Measurements from ENCODE around the gene PLSCR1. TPM values are rescaled to one million over a fixed set of nuclear protein-coding genes. Genes with fewer than 3 reads are reported as not detected.

The PLSCR1 gene
- total RNA-seq, 1 experiment from 2014 or later, result 58.1 TPM

- Mint-ChIP-seq H3K27ac (no peak overlapping the region), H3K9me3 (no peaks in the 10 kb centered on the region), H3K4me1 (peaks cover 25% of the 10 kb centered on the region), H3K27me3 (ENCODE audit: low read depth) (no peaks in the 10 kb centered on the region), H3K36me3 (no peaks in the 10 kb centered on the region), H3K4me3 (no peak overlapping the region)
- TF ChIP-seq SMAD4 (CRISPR knock-in tag; IDR thresholded peaks at IDR 0.05) (no peak), PREB (CRISPR knock-in tag; IDR thresholded peaks at IDR 0.05; ENCODE audit: borderline replicate concordance) (no peak), SMAD3 (CRISPR knock-in tag; IDR thresholded peaks at IDR 0.05; ENCODE audit: borderline replicate concordance) (no peak), MYBL2 (CRISPR knock-in tag; IDR thresholded peaks at IDR 0.05) (no peak), MXD4 (CRISPR knock-in tag; IDR thresholded peaks at IDR 0.05; ENCODE audit: borderline replicate concordance) (no peak), ESRRA (CRISPR knock-in tag; IDR thresholded peaks at IDR 0.05; ENCODE audit: borderline replicate concordance) (no peak), NFE2L1 (CRISPR knock-in tag; IDR thresholded peaks at IDR 0.05) (no peak), FOXP1 (CRISPR knock-in tag; IDR thresholded peaks at IDR 0.05; ENCODE audit: borderline replicate concordance) (no peak)
- TF ChIP-seq, protein P1, sequence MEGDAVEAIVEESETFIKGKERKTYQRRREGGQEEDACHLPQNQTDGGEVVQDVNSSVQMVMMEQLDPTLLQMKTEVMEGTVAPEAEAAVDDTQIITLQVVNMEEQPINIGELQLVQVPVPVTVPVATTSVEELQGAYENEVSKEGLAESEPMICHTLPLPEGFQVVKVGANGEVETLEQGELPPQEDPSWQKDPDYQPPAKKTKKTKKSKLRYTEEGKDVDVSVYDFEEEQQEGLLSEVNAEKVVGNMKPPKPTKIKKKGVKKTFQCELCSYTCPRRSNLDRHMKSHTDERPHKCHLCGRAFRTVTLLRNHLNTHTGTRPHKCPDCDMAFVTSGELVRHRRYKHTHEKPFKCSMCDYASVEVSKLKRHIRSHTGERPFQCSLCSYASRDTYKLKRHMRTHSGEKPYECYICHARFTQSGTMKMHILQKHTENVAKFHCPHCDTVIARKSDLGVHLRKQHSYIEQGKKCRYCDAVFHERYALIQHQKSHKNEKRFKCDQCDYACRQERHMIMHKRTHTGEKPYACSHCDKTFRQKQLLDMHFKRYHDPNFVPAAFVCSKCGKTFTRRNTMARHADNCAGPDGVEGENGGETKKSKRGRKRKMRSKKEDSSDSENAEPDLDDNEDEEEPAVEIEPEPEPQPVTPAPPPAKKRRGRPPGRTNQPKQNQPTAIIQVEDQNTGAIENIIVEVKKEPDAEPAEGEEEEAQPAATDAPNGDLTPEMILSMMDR (IDR thresholded peaks at IDR 0.05), result no peak
- DNase-seq (ENCODE audit: low spot score) (no peak), ATAC-seq (no peak)
- CTCF ChIA-PET, result interaction anchor here (0.6 to 1.5 kb wide), 5 partner anchors 10 to 525 kb away, joined by 3 to 8 read pairs (median 3); no protein-coding TSS in a partner anchor
- POLR2A ChIA-PET, result no interaction called here
Observed at GRCh38 chr3:146589899-146590508, 45.6 kb upstream of the PLSCR1 start.

GRCh38 chr3:146585156-146585555 lies 40.7 kb upstream of the PLSCR1 start:
- peaks cover 36% of the 10 kb centered on the region for H3K9me3 Mint-ChIP-seq
- DNase-seq (ENCODE audit: low spot score), result no peak
- peaks cover 40% of the 10 kb centered on the region for H3K4me1 Mint-ChIP-seq
- peaks cover 35% of the 10 kb centered on the region for H3K36me3 Mint-ChIP-seq
- peak; percentile 71 for ATAC-seq
- H3K27me3 Mint-ChIP-seq (ENCODE audit: low read depth), result no peaks in the 10 kb centered on the region
- H3K27ac Mint-ChIP-seq, result peak overlapping the region; percentile 50; the same call in 1 of the 2 replicates
- CTCF ChIA-PET, result no interaction called here
- H3K4me3 Mint-ChIP-seq, result no peak overlapping the region
- POLR2A ChIA-PET, result no interaction called here
- TF ChIP-seq TP53 (CRISPR knock-in tag; IDR thresholded peaks at IDR 0.05) (no peak), PRDM15 (CRISPR knock-in tag; IDR thresholded peaks at IDR 0.05) (no peak), ATF2 (CRISPR knock-in tag; IDR thresholded peaks at IDR 0.05; ENCODE audit: borderline replicate concordance, low read depth) (no peak), ATF1 (CRISPR knock-in tag; IDR thresholded peaks at IDR 0.05) (no peak), MXD4 (CRISPR knock-in tag; IDR thresholded peaks at IDR 0.05; ENCODE audit: borderline replicate concordance) (no peak)
- TF ChIP-seq, protein P2, sequence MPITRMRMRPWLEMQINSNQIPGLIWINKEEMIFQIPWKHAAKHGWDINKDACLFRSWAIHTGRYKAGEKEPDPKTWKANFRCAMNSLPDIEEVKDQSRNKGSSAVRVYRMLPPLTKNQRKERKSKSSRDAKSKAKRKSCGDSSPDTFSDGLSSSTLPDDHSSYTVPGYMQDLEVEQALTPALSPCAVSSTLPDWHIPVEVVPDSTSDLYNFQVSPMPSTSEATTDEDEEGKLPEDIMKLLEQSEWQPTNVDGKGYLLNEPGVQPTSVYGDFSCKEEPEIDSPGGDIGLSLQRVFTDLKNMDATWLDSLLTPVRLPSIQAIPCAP (CRISPR knock-in tag; IDR thresholded peaks at IDR 0.05), result no peak
- TF ChIP-seq, protein P3, sequence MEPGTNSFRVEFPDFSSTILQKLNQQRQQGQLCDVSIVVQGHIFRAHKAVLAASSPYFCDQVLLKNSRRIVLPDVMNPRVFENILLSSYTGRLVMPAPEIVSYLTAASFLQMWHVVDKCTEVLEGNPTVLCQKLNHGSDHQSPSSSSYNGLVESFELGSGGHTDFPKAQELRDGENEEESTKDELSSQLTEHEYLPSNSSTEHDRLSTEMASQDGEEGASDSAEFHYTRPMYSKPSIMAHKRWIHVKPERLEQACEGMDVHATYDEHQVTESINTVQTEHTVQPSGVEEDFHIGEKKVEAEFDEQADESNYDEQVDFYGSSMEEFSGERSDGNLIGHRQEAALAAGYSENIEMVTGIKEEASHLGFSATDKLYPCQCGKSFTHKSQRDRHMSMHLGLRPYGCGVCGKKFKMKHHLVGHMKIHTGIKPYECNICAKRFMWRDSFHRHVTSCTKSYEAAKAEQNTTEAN (CRISPR knock-in tag; IDR thresholded peaks at IDR 0.05), result no peak
- TF ChIP-seq, protein P4, sequence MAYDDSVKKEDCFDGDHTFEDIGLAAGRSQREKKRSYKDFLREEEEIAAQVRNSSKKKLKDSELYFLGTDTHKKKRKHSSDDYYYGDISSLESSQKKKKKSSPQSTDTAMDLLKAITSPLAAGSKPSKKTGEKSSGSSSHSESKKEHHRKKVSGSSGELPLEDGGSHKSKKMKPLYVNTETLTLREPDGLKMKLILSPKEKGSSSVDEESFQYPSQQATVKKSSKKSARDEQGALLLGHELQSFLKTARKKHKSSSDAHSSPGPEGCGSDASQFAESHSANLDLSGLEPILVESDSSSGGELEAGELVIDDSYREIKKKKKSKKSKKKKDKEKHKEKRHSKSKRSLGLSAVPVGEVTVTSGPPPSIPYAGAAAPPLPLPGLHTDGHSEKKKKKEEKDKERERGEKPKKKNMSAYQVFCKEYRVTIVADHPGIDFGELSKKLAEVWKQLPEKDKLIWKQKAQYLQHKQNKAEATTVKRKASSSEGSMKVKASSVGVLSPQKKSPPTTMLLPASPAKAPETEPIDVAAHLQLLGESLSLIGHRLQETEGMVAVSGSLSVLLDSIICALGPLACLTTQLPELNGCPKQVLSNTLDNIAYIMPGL (CRISPR knock-in tag; IDR thresholded peaks at IDR 0.05), result no peak
- TF ChIP-seq, protein P5, sequence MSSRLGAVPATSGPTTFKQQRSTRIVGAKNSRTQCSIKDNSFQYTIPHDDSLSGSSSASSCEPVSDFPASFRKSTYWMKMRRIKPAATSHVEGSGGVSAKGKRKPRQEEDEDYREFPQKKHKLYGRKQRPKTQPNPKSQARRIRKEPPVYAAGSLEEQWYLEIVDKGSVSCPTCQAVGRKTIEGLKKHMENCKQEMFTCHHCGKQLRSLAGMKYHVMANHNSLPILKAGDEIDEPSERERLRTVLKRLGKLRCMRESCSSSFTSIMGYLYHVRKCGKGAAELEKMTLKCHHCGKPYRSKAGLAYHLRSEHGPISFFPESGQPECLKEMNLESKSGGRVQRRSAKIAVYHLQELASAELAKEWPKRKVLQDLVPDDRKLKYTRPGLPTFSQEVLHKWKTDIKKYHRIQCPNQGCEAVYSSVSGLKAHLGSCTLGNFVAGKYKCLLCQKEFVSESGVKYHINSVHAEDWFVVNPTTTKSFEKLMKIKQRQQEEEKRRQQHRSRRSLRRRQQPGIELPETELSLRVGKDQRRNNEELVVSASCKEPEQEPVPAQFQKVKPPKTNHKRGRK (CRISPR knock-in tag; IDR thresholded peaks at IDR 0.05; ENCODE audit: borderline replicate concordance), result no peak
